ENCODE results near the gene SMC1A.

DNA sequence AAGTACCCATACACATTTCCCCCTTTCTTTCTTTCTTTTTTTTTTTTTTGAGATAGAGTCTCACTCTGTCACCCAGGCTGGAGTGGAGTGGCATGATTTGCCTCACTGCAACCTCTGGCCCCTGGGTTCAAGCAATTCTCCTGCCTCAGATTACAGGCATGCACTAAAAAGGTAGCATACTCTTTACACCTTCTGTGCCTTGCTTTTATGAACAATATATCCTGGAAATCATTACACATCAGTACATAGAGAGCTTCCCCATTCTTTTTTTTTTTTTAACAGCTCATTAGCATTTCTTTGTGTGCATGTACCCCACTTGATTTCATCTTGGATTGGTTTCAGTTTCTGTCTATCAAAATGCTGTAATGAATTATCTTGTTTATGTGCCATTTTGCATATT, 30.4 kb upstream of the SMC1A start:
- TF ChIP-seq, protein P1, sequence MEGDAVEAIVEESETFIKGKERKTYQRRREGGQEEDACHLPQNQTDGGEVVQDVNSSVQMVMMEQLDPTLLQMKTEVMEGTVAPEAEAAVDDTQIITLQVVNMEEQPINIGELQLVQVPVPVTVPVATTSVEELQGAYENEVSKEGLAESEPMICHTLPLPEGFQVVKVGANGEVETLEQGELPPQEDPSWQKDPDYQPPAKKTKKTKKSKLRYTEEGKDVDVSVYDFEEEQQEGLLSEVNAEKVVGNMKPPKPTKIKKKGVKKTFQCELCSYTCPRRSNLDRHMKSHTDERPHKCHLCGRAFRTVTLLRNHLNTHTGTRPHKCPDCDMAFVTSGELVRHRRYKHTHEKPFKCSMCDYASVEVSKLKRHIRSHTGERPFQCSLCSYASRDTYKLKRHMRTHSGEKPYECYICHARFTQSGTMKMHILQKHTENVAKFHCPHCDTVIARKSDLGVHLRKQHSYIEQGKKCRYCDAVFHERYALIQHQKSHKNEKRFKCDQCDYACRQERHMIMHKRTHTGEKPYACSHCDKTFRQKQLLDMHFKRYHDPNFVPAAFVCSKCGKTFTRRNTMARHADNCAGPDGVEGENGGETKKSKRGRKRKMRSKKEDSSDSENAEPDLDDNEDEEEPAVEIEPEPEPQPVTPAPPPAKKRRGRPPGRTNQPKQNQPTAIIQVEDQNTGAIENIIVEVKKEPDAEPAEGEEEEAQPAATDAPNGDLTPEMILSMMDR (IDR thresholded peaks at IDR 0.05): no peak
- no peak for TF ChIP-seq EP300 (IDR thresholded peaks at IDR 0.05)
